Hepatocyte (in vitro differentiated cells): ENCODE data around the gene STAC2.
A peak's percentile ranks its signal among the peaks of the same experiment; 100 is the strongest.

ENCODE experiments used
- EZH2 ChIP-seq: fragments of 200-600 bp; sonication (generic); IDR thresholded peaks from 2 replicates; pipeline ENCODE4 v1.6.1; 2016; ENCODE audit warnings: antibody characterized with exemption, mild to moderate bottlenecking, borderline replicate concordance
- EZH2phosphoT487 ChIP-seq: fragments of 200-600 bp; sonication (generic); IDR thresholded peaks from one replicate; pipeline ENCODE4 v1.6.1; 2018; ENCODE audit warnings: antibody characterized with exemption, mild to moderate bottlenecking, low read depth, moderate library complexity; ENCODE audit not compliant: unreplicated experiment, severe bottlenecking
- TF ChIP-seq, protein P1 (sequence below): fragments of 200-600 bp; sonication (generic); IDR thresholded peaks from 2 replicates; pipeline ENCODE4 v1.5.1; 2016; ENCODE audit warnings: antibody characterized with exemption, mild to moderate bottlenecking; ENCODE audit not compliant: poor library complexity

DNA sequence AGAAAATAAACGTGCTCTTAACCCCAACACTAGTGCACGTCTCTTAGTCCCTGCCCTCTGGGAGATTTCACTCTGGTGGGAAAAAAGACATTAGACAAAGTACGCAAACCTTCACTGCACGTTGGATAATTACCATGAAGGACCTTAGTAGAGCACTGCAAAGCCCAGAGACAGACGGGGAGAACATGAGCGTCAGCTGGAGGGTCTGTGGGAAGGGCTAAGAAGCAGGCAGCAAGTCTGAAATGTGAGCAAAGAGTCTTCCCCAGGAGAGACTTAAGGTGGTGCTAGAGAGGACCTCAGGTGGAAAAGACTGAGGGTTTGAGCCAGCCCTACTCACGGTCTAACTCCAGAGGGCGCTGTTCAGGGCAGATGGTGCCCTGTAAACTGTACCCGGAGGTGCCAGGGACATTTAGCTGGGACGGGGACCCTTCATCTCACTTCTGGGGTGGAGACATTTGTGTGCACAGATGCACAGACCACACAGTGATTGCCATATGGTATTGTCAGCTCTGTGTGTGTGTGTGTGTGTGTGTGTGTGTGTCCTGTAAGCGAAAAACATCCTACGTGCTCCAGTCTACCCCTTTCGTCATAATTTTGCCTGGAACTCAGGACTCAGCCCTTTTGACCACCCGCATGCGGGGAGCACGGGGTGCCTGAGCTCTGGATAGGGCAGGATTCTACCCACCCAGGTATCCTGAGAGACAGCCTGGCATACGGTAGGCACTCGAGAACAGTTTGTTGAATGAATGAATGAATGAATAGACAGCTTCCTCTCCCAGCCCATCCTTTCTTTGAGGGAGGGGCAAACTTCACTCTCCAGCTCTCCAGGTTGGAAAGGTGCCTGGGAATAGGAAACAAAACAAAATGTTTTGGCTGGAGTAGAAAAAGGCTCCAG is 10.1 kb upstream of the STAC2 start:
- TF ChIP-seq, protein P1, sequence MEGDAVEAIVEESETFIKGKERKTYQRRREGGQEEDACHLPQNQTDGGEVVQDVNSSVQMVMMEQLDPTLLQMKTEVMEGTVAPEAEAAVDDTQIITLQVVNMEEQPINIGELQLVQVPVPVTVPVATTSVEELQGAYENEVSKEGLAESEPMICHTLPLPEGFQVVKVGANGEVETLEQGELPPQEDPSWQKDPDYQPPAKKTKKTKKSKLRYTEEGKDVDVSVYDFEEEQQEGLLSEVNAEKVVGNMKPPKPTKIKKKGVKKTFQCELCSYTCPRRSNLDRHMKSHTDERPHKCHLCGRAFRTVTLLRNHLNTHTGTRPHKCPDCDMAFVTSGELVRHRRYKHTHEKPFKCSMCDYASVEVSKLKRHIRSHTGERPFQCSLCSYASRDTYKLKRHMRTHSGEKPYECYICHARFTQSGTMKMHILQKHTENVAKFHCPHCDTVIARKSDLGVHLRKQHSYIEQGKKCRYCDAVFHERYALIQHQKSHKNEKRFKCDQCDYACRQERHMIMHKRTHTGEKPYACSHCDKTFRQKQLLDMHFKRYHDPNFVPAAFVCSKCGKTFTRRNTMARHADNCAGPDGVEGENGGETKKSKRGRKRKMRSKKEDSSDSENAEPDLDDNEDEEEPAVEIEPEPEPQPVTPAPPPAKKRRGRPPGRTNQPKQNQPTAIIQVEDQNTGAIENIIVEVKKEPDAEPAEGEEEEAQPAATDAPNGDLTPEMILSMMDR: peak; percentile 69
- TF ChIP-seq EZH2 (no peak), EZH2phosphoT487 (no peak)
